NCI-H2081 treated with DMSO at 0.1 percent for 48 hours (cell line): ENCODE measurements around the gene ZDHHC5.
A peak's percentile ranks its signal among the peaks of the same experiment; 100 is the strongest.

Experiments
- DNase-seq: peaks from one replicate; lab custom pipeline; 2025; lab: John Stamatoyannopoulos, UW

ZDHHC5 gene

GRCh38 chr11:57729479-57729878 is 61.6 kb downstream of the ZDHHC5 start:
- no peak for DNase-seq

GRCh38 chr11:57732661-57733060 is 64.7 kb downstream of the ZDHHC5 start:
- DNase-seq = no peak

- no peak for DNase-seq
Observed at GRCh38 chr11:57735619-57736298, 67.8 kb downstream of the ZDHHC5 start.

GRCh38 chr11:57741132-57742086 is 73.5 kb downstream of the ZDHHC5 start, which contains the start of gene SELENOH:
Gene SELENOH (plus strand): TSS chr11:57741491. CDS start chr11:57741596, 105 bp downstream.
- DNase-seq = peak; percentile 92

GRCh38 chr11:57742087-57742452 is 74.2 kb downstream of the ZDHHC5 start:
- no peak for DNase-seq

GRCh38 chr11:57744357-57744756 is 76.4 kb downstream of the ZDHHC5 start:
- no peak for DNase-seq

GRCh38 chr11:57745206-57745605 is 77.3 kb downstream of the ZDHHC5 start:
- no peak for DNase-seq

GRCh38 chr11:57746920-57747319 is 79.0 kb downstream of the ZDHHC5 start:
- DNase-seq = no peak
